Measurements from ENCODE around the gene MTARC2.

- peak; percentile 43 for TF ChIP-seq CHD2 (IDR thresholded peaks at IDR 0.05; ENCODE audit: low read length, partially characterized antibody)
- no peak; the same call in 1 of the 2 replicates for TF ChIP-seq REST (IDR thresholded peaks at IDR 0.05; ENCODE audit: low read depth, low read length)
- TF ChIP-seq TEAD4 (IDR thresholded peaks at IDR 0.05; ENCODE audit: borderline replicate concordance, insufficient read depth): no peak
- 0 out of 2 replicates have a peak, but pooled peaks have one; percentile 13 for TF ChIP-seq CTCF (IDR thresholded peaks at IDR 0.05)
- TF ChIP-seq POLR2AphosphoS5 (IDR thresholded peaks at IDR 0.05; ENCODE audit: low read depth, low read length): no peak; the same call in 1 of the 2 replicates
- TF ChIP-seq RXRA (IDR thresholded peaks at IDR 0.05; ENCODE audit: borderline replicate concordance, low read depth): no peak
- no peak for TF ChIP-seq TAF1 (IDR thresholded peaks at IDR 0.05; ENCODE audit: borderline replicate concordance, low read depth, low read length)
- TF ChIP-seq USF1 (IDR thresholded peaks at IDR 0.05; ENCODE audit: borderline replicate concordance, low read depth): no peak
Measured at GRCh38 chr1:220786337-220787068, 38.4 kb downstream of the MTARC2 start, which contains the start of gene MTARC1.
